Left renal cortex interstitium (tissue), 4 donors: ENCODE results near the gene GNPTAB. TPM values are rescaled to one million over a fixed set of nuclear protein-coding genes. Genes with fewer than 3 reads are reported as not detected.
A peak's percentile ranks its signal among the peaks of the same experiment; 100 is the strongest.
"Not testable (repeated sequence)": the region's sequence is repeated elsewhere in the genome, so short reads cannot be mapped to it uniquely, and the experiment has no call there.

Experiments used
- DNase-seq, 4 donors: peaks; one replicate each; pipeline ENCODE4 v3.0.0-alpha.2; 2013; ENCODE audit warnings: low read depth in 4 of 4, low spot score in 2 of 4, missing footprints in 1 of 4
- polyA plus RNA-seq, 4 donors: library from polyadenylated mRNA; unstranded; fragments of 120-200 nt; gene quantifications; one replicate each; pipeline ENCODE4 v1.2.1, GENCODE V29; 2013; ENCODE audit not compliant: insufficient read length in 4 of 4

Gene GNPTAB
- polyA plus RNA-seq = 10 to 100 TPM; 31.8 to 39.2 (median 35.8) TPM

DNA sequence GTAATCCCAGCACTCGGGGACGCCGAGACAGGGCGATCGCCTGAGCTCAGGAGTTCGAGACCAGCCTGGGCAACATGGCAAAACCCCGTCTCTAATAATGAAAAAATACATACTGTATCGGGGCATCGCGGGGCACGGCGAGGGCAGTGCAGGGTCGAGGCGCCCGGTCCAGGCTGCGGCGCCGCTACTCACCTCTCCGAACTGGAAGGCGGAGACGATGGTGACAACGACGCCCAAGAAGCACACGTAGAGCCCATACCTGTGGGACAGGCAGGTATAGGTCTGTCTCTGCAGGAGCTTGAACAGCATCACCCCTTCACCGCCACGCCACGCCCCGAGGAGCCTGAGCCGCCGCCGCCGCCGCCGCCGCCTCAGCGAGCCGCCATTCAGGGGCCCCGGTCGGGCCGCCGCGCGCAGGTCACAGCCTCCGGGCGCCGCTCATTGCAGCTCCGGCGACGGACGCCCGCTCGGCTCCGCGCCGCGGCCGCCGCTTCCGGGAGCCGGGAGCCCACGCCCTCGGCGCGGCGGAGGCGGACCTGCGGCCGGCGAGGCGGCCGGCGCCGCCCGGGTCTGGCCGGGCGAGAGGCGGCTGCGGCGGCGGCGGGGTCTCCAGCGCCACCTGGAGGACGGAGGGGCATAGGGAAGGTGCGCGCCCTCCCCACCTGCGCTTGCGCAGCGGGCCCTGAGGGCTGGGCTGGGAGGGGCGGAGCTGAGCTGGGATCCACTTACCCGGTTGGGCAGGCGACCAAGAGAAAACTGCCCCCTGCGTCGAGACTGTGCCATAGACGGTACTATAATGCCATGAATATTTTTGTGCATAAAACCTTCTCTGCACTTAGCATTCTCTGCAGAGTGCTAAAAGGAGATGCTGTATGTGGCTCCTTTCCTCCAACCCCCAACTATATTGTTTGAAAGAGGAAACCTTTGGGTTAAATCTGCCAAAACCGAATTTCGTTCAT lies at the start of gene GNPTAB:
Gene GNPTAB (minus strand): TSS at position 593 of the 959 bp plus-strand sequence. CDS start 284 bp downstream, at position 309.
- peak in 3 of 4 donors; percentile 70 to 81 (median 81) for DNase-seq

GRCh38 chr12:101878243-101878821 lies 47.6 kb upstream of the GNPTAB start:
- DNase-seq = peak in 1 of 4 donors; percentile 19

- DNase-seq = peak in 1 of 4 donors; percentile 29
Observed at GRCh38 chr12:101877806-101878242, 47.1 kb upstream of the GNPTAB start.

DNA sequence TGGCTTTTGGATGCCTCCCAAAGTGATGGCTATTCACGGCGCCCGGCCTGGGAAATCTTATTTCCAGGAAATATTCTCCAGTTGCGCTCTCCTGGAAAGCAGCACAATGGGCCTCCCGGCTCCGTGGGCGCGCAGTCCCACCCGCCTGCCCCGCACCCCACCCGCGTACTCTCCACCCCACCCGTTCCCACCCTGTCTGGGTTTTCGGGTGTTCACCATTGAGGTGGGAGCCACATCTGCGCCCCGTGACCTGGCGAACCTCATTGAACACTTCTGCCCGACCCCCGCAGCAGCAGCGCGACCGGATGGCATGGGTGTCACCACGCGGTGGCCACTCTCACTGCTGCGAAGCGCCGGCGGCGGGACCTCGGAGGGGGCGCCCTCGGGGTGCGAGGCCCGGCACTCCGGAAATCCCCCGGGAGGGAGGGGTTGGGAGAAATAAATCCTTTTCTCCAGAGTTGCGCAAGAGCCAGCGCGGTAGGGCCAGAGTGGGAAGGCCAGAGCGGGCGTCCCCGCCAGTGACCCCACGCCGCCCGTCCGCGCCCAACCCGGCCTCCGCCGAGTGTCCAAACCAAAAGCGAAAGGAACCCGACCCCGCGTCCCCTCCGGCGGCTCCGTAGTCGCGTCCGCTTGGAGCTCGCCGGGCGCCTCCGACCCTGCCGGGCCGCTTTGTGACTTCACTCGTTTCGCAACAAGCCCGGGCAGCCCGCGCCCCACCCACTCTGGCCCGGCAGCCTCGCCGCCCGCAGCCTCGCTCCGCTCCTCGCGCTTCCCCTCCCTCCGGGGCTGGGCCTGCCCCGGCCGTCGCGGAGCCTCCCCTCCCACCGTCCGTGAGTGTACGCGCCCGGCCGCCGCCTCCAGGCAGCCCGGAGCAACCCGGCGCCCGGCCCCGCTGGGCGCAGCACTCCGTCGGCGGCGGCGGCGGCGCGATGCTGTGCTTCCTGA lies 46.4 kb upstream of the GNPTAB start, which contains the start of gene DRAM1:
Gene DRAM1 (plus strand): TSS at position 720 of the 945 bp plus-strand sequence. CDS start 210 bp downstream, at position 930.
- peak in 1 of 4 donors; percentile 59 for DNase-seq

DNA sequence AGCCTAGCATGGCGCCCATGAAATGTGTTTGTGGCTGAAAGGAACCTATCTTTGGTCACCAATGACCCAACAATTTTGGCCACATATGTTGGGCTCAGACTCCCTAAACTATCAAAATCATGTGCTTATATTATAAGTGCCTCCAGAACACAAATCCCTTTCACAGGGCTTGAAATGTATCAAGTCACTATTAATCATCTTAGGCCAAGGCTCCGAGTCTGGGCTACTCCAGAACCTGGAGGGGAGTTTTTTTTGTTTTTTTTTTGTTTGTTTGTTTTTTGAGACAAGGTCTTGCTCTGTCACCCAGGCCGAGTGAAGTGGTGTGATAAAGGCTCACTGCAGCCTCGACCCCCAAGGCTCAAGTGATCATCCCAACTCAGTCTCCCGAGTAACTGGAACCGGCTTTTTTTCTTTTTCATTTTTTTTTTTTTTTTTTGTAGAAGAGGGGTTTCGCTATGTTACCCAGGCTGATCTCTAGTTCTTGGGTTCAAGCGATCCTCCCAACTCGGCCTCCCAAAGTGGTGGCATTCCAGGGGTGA lies 45.6 kb upstream of the GNPTAB start:
- no peak for DNase-seq

DNA sequence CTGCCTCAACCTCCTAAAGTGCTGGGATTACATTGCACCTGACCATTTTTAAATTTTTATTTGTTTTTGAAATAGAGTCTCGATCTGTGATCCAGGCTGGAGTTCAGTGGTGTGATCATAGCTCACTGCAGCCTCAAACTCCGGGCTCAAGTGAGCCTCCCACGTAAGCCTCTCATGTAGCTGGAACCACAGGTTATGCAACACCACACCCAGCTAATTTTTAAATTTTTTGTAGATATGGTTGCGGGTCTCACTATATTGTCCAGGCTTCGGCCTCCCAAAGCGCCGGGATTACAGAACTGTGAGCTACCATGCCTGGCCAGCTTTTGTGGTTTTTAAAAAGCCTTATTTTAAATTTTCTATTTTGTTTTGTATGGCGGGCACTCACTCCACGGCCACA lies 44.4 kb upstream of the GNPTAB start:
- DNase-seq = no peak

- no peak for DNase-seq
Observed at GRCh38 chr12:101870925-101871324, 40.2 kb upstream of the GNPTAB start.

DNA sequence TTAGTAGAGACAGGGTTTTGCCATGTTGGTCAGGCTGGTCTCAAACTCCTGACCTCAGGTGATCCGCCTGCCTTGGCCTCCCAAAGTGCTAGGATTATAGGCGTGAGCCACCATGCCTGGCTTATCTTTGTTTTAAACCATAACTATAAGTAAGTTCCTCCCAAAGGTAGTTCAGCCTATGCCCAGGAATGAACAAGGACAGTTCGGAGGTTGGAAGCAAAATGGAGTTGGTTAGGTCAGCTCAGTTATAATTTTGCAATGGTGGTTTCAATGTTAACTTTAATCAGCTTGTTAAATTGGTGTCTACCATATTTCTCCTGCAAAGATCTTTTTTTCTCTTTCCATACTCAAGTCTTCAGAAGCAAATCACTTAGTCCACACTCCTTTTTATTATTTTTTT lies 36.9 kb upstream of the GNPTAB start:
- DNase-seq = not testable (repeated sequence)

DNA sequence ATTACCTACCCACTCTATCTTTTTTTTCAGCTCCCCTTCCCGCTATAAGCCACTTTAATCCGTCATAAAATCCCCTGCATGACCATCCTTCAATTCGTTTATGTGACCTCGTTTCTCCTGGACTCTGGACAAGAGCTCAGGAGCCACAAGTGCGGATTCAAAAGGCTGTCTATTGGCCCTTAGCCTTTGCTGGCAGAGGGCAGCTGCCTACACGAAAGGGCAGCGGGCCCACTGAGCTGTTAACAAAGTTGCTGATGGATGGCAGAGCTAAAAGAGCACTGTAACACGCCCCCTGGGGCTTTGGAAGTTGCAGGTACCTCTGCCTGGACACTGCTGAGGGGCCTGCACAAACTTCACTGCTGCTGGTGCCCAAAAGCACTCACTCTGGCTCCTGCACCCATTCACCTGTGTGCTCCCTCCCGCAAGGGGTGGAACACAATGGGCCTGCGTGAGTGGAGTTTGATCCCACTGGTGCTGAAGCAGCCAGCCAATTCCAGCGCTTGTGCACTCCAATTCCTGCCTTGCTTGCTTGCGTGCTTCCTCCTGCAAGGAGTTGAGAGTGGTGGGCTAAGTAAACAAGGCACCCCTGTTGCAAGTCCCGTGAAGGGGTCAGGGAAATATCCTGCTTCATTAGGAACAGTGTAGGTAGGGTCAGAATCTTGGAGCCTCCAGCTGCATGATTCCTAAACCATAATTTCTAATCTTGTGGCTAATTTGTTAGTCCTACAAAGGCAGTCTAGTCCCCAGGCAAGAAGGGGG lies 36.0 kb upstream of the GNPTAB start:
- no peak for DNase-seq

DNA sequence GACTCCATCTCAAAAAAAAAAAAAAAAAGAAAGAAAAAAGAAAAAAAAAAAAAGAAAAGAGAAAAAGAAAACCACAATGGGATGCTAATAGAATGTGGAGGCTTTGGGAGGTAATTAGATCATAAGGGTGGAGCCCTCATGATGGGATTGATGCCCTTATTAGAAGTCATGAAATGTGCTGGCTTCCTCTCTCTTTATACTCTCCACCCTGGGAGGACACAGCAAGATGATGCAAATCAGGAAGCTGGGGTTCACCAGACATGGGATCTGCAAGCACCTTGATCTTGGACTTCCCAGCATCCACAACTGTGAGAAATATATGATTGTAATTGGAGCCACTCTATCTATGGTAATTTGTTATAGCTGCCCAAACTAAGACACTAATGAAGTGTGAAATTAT lies 33.2 kb upstream of the GNPTAB start:
- no peak for DNase-seq

- DNase-seq = no peak
Observed at GRCh38 chr12:101862245-101862644, 31.5 kb upstream of the GNPTAB start.

DNA sequence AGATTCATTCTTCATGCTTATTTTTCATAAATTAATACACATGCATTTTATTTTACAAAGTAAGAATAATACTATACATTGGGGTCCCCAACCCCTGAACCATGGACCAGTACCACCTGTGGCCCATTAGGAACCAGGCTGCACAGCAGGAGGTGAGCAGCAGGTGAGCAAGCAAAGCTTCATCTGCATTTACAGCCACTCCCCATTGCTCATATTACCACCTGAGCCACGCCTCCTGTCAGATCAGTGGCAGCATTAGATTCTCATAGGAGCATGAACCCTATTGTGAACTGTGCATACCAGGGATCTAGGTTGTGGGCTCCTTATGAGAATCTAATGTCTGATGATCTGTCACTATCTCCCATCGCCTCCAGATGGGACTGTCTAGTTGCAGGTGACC lies 30.9 kb upstream of the GNPTAB start:
- DNase-seq = not testable (repeated sequence)

DNA sequence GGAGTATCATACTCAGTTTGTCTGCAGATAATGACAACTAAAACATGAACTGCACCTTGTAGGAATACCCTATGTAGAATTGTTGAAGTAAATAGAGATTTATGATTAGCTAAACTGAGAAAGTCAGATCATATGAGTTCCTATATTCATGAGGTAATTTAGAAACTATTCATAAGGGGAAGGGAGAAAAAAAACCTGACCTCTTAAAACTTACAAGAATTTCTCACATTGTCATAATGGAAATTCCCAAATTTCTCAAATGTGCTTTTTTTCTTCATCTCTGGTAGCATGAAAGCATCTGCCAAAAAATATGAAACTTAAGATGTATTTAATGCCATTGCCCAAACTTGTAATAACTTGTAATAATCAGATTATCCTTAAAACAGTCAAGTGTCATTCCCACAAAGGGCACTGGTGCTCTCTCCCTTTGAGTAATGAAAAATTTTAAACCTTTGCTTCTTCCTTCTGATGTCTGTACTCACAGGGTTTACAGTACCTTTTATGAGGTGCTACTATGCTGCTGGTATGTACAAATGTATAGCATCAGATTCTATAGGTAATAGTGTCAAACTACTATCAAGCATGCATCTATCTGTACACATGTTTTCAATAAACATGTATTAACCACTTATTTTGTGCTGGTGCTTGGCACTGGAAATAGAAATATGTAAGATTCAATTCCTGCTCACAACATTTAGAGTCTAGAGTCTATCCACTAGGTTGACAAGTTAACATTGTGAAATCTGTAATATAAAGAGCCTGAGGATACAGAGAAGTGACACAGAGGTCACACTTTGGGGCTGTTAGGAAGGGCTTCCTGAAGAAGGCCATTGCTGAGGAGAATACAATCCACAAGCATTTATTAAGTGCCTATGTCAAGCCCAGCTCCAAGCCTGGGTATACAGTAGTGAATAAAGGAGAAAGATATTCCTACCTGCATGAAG lies 29.2 kb upstream of the GNPTAB start:
- no peak for DNase-seq

DNA sequence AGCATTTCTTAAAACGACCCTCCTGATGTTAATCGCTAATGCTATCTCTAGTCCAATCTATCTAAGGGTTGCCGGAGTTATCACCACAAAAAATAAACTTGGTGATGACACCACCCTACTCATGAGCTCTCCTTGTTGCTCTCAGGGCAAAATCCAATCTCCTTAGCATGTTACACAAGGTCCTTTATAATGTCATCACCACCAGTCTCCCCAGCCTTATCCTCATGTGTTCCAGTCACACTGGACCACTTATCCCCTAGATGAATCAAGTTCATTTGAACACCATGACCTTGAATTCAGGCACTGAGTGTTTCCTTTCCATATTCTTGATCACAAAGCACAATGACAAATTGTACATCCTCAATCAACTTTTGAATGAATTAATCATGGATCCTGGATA lies 27.6 kb upstream of the GNPTAB start:
- no peak for DNase-seq

- DNase-seq = no peak
Observed at GRCh38 chr12:101857043-101857558, 26.3 kb upstream of the GNPTAB start.

- DNase-seq = not testable (repeated sequence)
Observed at GRCh38 chr12:101856614-101857013, 25.9 kb upstream of the GNPTAB start.

GRCh38 chr12:101855976-101856375 lies 25.2 kb upstream of the GNPTAB start:
- no peak for DNase-seq

- DNase-seq = peak in 1 of 4 donors; percentile 21
Observed at GRCh38 chr12:101855364-101855884, 24.7 kb upstream of the GNPTAB start.
